ENCODE data around the gene TP53TG3B.
"Not testable (repeated sequence)": the region's sequence is repeated elsewhere in the genome, so short reads cannot be mapped to it uniquely, and the experiment has no call there.

TP53TG3B gene, protein sequence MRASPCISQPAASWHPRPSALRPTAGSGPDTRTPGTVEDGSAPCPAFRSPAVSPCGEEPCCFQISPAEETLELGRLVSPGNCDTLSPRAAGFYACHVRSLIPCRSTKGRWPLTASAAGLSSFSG

DNA sequence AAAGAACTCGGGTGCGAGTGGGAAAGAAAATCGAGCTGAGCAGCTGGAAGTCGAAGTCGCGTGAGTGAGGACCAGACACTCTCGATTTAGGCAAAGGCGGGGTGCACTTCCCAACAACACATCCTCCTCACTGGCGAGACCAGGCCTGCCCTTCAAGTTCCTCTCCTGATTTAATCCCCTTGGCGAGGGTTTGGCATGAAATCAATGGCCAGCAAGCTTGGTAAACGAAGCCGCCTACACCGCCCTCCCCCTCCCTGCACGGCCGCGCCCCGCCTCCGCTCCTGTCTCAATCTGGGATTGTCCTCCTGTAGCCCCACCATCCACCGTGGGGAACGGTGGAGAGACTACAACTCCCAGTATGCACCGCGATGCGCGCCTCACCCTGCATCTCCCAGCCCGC lies at the start of gene TP53TG3B:
TP53TG3B (plus strand) TSS at position 301 of the 400 bp plus-strand sequence; CDS start at position 369, 68 bp downstream.
- not testable (repeated sequence) for DNase-seq

DNA sequence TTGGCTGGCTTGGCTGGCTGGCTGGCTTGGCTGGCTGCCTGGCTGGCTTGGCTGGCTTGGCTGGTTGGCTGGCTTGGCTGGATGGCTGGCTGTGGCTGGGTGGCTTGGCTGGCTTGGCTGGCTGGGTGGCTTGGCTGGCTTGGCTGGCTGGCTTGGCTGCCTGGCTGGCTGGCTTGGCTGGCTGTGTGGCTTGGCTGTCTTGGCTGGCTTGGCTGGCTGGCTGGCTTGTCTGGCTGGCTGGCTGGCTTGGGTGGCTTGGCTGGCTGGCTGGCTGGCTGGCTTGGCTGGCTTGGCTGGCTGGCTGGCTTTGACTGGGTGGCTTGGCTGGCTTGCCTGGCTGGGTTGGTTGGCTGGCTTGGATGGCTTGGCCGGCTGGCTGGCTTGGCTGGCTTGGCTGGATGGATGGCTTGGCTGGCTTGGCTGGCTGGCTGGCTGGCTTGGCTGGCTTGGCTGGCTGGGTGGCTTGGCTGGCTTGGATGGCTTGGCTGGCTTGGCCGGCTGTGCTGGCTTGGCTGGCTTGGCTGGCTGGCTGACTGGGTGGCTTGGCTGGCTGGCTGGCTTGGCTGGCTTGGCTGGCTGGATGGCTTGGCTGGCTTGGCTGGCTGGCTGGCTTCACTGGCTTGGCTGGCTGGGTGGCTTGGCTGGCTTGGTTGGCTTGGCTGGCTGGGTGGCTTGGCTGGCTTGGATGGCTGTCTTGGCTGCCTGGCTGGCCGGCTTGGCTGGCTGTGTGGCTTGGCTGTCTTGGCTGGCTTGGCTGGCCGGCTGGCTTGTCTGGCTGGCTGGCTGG lies 24.2 kb upstream of the TP53TG3B start:
- DNase-seq = peak; percentile 44

- peak; percentile 33 for DNase-seq
These were observed 22.8 kb upstream of the TP53TG3B start for GRCh38 chr16:33337627-33338542.

GRCh38 chr16:33338543-33338951 lies 22.1 kb upstream of the TP53TG3B start:
- peak; percentile 17 for DNase-seq

- peak; percentile 34 for DNase-seq
These were observed 21.3 kb upstream of the TP53TG3B start for GRCh38 chr16:33339093-33340061.

Measured in stimulated activated CD4-positive, alpha-beta T cell treated with anti-CD3 and anti-CD28 coated beads, Interleukin-4, amount 100 ng/mL, for 1 hour (primary cell).